Endothelial cell (in vitro differentiated cells): ENCODE results near the gene MYO5A. TPM values are rescaled to one million over a fixed set of nuclear protein-coding genes. Genes with fewer than 3 reads are reported as not detected.

Experiments used
- DNase-seq: peaks from one replicate; pipeline ENCODE4 v3.0.0; 2021; ENCODE audit warnings: low spot score
- H3K27ac Mint-ChIP-seq: one replicate; pipeline ENCODE4 v1.8.0; 2021; ENCODE audit warnings: mixed read lengths, inconsistent platforms; ENCODE audit not compliant: unreplicated experiment
- H3K27me3 Mint-ChIP-seq: one replicate; pipeline ENCODE4 v1.8.0; 2021; ENCODE audit warnings: mild to moderate bottlenecking, moderate library complexity, mixed read lengths, inconsistent platforms; ENCODE audit not compliant: unreplicated experiment
- H3K36me3 Mint-ChIP-seq: one replicate; pipeline ENCODE4 v1.8.0; 2021; ENCODE audit warnings: mild to moderate bottlenecking, low read depth, mixed read lengths, inconsistent platforms; ENCODE audit not compliant: unreplicated experiment
- H3K4me1 Mint-ChIP-seq: one replicate; pipeline ENCODE4 v1.8.0; 2021; ENCODE audit warnings: mild to moderate bottlenecking, mixed read lengths, inconsistent platforms; ENCODE audit not compliant: unreplicated experiment
- H3K4me3 Mint-ChIP-seq: one replicate; pipeline ENCODE4 v1.8.0; 2021; ENCODE audit warnings: mild to moderate bottlenecking, mixed read lengths, inconsistent platforms; ENCODE audit not compliant: unreplicated experiment
- H3K9me3 Mint-ChIP-seq: one replicate; pipeline ENCODE4 v1.8.0; 2021; ENCODE audit warnings: mixed read lengths, inconsistent platforms; ENCODE audit not compliant: unreplicated experiment
- CTCF ChIP-seq: fragments of 200-600 bp; sonication (generic); IDR thresholded peaks from one replicate; pipeline ENCODE4 v1.5.0; 2021; ENCODE audit warnings: antibody characterized with exemption; ENCODE audit not compliant: unreplicated experiment
- total RNA-seq: library from RNA; stranded (reverse); fragmentation: NEBNext Ultra II Directional; extraction: Animal tissue kit (Norgen Biotek cat#: 25700); gene quantifications from one replicate; pipeline ENCODE4 v1.2.1, GENCODE V29; 2021; ENCODE audit not compliant: unreplicated experiment

Gene MYO5A
- total RNA-seq, 1 donor from 2014 or later = 9.1 TPM

- DNase-seq = no peak
- Mint-ChIP-seq H3K4me3 (no peak overlapping the region), H3K9me3 (no peaks in the 10 kb centered on the region), H3K4me1 (no peaks in the 10 kb centered on the region), H3K36me3 (no peaks in the 10 kb centered on the region), H3K27ac (no peak overlapping the region), H3K27me3 (no peaks in the 10 kb centered on the region)
- TF ChIP-seq CTCF = no peak
Measured at GRCh38 chr15:52349052-52349700, 179.5 kb downstream of the MYO5A start.

- H3K4me3 Mint-ChIP-seq = no peak overlapping the region
- H3K4me1 Mint-ChIP-seq = no peaks in the 10 kb centered on the region
- no peak overlapping the region for H3K27ac Mint-ChIP-seq
- H3K27me3 Mint-ChIP-seq = no peaks in the 10 kb centered on the region
- no peaks in the 10 kb centered on the region for H3K36me3 Mint-ChIP-seq
- TF ChIP-seq CTCF = no peak
- DNase-seq = no peak
- no peaks in the 10 kb centered on the region for H3K9me3 Mint-ChIP-seq
Measured at GRCh38 chr15:52348056-52348745, 180.5 kb downstream of the MYO5A start.

- Mint-ChIP-seq H3K9me3 (no peaks in the 10 kb centered on the region), H3K4me1 (no peaks in the 10 kb centered on the region), H3K4me3 (no peak overlapping the region), H3K27ac (no peak overlapping the region), H3K36me3 (no peaks in the 10 kb centered on the region), H3K27me3 (no peaks in the 10 kb centered on the region)
- no peak for DNase-seq
- TF ChIP-seq CTCF = no peak
Measured at GRCh38 chr15:52344592-52344991, 184.1 kb downstream of the MYO5A start.

- no peaks in the 10 kb centered on the region for H3K27me3 Mint-ChIP-seq
- no peak overlapping the region for H3K27ac Mint-ChIP-seq
- no peaks in the 10 kb centered on the region for H3K4me1 Mint-ChIP-seq
- no peaks in the 10 kb centered on the region for H3K9me3 Mint-ChIP-seq
- no peak for DNase-seq
- H3K36me3 Mint-ChIP-seq = no peaks in the 10 kb centered on the region
- H3K4me3 Mint-ChIP-seq = no peak overlapping the region
- no peak for TF ChIP-seq CTCF
Measured at GRCh38 chr15:52343831-52344230, 184.8 kb downstream of the MYO5A start.

GRCh38 chr15:52340093-52340492 is 188.6 kb downstream of the MYO5A start:
- DNase-seq = no peak
- H3K4me3 Mint-ChIP-seq = no peak overlapping the region
- no peaks in the 10 kb centered on the region for H3K36me3 Mint-ChIP-seq
- H3K27ac Mint-ChIP-seq = no peak overlapping the region
- H3K4me1 Mint-ChIP-seq = peaks cover 11% of the 10 kb centered on the region
- no peak for TF ChIP-seq CTCF
- no peaks in the 10 kb centered on the region for H3K27me3 Mint-ChIP-seq
- H3K9me3 Mint-ChIP-seq = no peaks in the 10 kb centered on the region
